ENCODE results near the gene MYBPC2. TPM values are rescaled to one million over a fixed set of nuclear protein-coding genes. Genes with fewer than 3 reads are reported as not detected.
A peak's percentile ranks its signal among the peaks of the same experiment; 100 is the strongest.

Gene MYBPC2
- total RNA-seq, 4 donors from 2014 or later, result 0.29 TPM; not detected in 3

DNA sequence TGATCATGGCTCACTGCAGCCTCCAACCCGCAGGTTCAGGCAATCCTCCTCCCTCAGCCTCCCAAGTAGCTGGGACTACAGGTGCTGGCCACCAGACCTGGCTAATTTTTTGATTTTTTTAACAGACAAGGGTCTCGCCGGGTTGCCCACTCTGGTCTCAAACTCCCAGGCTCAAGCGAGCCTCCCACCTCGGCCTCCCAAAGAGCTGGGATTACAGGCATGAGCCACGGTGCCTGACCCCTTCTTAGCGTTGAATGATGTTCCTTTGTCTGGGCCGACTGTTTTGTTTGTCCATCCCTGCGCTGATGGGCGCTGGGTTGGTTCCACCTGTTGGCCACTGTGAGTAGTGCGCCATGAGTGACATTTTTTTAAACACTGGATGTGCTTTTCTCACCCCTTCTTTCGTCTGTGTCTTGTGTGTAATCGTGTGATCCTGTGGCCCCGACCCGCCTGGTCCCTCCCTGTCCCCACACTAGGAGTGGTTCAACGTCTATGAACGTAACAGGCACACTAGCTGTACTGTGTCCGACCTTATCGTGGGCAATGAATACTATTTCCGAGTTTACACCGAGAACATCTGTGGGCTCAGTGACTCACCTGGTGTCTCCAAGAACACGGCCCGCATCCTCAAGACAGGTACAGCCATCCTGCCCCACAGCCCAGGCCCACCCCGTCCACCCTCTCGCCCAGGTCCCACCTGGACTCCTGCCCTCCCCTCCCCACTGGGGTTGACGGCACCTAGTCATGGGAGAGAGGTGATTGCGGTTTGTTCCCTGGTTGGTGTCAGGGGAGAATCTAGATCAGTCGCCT lies 28.6 kb downstream of the MYBPC2 start:
- no peaks in the 10 kb centered on the region for H3K36me3 ChIP-seq
- H3K27me3 ChIP-seq, result peaks cover 53% of the 10 kb centered on the region
- TF ChIP-seq, protein P1, sequence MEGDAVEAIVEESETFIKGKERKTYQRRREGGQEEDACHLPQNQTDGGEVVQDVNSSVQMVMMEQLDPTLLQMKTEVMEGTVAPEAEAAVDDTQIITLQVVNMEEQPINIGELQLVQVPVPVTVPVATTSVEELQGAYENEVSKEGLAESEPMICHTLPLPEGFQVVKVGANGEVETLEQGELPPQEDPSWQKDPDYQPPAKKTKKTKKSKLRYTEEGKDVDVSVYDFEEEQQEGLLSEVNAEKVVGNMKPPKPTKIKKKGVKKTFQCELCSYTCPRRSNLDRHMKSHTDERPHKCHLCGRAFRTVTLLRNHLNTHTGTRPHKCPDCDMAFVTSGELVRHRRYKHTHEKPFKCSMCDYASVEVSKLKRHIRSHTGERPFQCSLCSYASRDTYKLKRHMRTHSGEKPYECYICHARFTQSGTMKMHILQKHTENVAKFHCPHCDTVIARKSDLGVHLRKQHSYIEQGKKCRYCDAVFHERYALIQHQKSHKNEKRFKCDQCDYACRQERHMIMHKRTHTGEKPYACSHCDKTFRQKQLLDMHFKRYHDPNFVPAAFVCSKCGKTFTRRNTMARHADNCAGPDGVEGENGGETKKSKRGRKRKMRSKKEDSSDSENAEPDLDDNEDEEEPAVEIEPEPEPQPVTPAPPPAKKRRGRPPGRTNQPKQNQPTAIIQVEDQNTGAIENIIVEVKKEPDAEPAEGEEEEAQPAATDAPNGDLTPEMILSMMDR (IDR thresholded peaks at IDR 0.05), result peak; percentile 61 to 88
- TF ChIP-seq POLR2A (IDR thresholded peaks at IDR 0.05) (no peak), POLR2AphosphoS5 (IDR thresholded peaks at IDR 0.05) (no peak), EP300 (IDR thresholded peaks at IDR 0.05) (no peak)

DNA sequence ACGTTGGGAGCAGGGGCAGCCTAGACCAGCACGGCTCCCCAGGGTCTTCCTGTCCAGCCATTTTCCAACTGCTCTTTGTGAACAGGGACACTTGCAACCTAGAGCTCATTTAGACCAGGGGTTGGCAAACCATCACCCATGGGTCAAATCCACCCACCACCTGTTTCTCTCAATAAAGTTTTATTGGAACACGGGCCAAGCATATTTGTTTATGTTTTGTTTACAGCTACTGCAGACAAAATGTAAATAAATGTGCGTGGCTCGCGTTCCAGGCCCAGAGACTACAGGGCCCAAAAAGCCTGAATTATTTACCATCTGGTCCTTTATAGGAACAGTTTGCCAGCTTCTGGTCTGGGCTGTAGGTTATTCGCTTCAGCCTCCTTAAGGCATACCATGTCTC lies 30.3 kb downstream of the MYBPC2 start:
- 82% methylated on average over 7 of the region's 7 CpGs for WGBS
- Histone ChIP-seq H3K36me3 (no peaks in the 10 kb centered on the region), H3K4me3 (no peak overlapping the region), H3K9me3 (no peaks in the 10 kb centered on the region), H3K4me1 (peaks cover 5% of the 10 kb centered on the region), H3K27me3 (peaks cover 37% of the 10 kb centered on the region), H3K27ac (no peak overlapping the region)
- DNase-seq (ENCODE audit: low spot score in 2 of 2), result no peak
- no peak for TF ChIP-seq POLR2A (IDR thresholded peaks at IDR 0.05)
- TF ChIP-seq, protein P1 (IDR thresholded peaks at IDR 0.05), result no peak
- TF ChIP-seq EP300 (IDR thresholded peaks at IDR 0.05), result no peak
- TF ChIP-seq POLR2AphosphoS5 (IDR thresholded peaks at IDR 0.05), result no peak

More for the DNA sequence above, 28.6 kb downstream of the MYBPC2 start:
- Histone ChIP-seq H3K4me1 (peaks cover 1% of the 10 kb centered on the region), H3K9me3 (no peaks in the 10 kb centered on the region), H3K4me3 (no peak overlapping the region), H3K27ac (no peak overlapping the region)
- WGBS, result 37% methylated on average over 28 of the region's 28 CpGs
- no peak for DNase-seq (ENCODE audit: low spot score in 2 of 2)

DNA sequence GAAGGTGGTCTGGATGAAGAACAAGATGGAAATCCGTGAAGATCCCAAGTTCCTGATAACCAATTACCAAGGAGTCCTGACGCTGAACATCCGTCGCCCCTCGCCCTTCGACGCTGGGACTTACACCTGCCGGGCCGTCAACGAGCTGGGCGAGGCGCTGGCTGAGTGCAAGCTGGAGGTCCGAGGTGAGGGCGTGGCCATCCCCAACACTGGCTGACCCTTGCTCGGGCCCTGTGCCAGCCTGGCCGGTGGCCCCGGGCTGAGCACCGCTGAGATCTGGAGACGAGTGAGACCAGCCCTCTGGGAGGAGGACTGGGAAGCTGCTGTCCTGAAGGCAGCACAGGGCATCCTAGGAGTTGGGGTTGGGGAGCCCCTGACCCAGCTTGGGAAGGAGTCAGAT lies 31.7 kb downstream of the MYBPC2 start:
- TF ChIP-seq, protein P1 (IDR thresholded peaks at IDR 0.05), result no peak
- TF ChIP-seq POLR2AphosphoS5 (IDR thresholded peaks at IDR 0.05), result no peak
- no peak for TF ChIP-seq EP300 (IDR thresholded peaks at IDR 0.05)
- no peak for TF ChIP-seq POLR2A (IDR thresholded peaks at IDR 0.05)
- H3K4me3 ChIP-seq, result no peak overlapping the region
- H3K9me3 ChIP-seq, result no peaks in the 10 kb centered on the region
- H3K27ac ChIP-seq, result no peak overlapping the region
- DNase-seq (ENCODE audit: low spot score in 2 of 2), result no peak
- WGBS, result 83% methylated on average over 17 of the region's 19 CpGs
- peaks cover 5% of the 10 kb centered on the region for H3K4me1 ChIP-seq
- H3K27me3 ChIP-seq, result peaks cover 24% of the 10 kb centered on the region
- no peaks in the 10 kb centered on the region for H3K36me3 ChIP-seq

DNA sequence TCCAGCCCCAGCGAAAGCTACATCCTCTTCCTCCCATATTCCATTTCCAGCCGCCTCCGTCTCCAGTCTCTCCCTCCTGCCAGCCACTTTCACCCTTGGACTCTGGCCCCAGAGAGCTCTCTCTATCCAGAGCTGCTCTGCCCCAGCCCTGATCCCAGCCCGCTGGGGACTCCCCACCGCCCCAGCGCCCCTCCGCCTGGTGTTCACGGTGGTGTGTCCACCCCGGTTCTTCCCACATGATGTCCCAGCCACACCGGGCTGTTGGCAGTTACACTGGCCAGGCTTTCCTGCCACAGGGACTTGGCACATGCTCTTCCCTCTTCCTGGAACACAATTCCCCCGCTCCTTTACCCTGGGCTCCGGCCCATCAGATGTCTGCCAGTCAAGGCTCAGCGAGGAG lies 32.3 kb downstream of the MYBPC2 start:
- no peak for TF ChIP-seq POLR2AphosphoS5 (IDR thresholded peaks at IDR 0.05)
- no peak for TF ChIP-seq POLR2A (IDR thresholded peaks at IDR 0.05)
- TF ChIP-seq EP300 (IDR thresholded peaks at IDR 0.05), result no peak
- TF ChIP-seq, protein P1 (IDR thresholded peaks at IDR 0.05), result no peak
- H3K4me1 ChIP-seq, result peaks cover 5% of the 10 kb centered on the region
- no peaks in the 10 kb centered on the region for H3K9me3 ChIP-seq
- no peak overlapping the region for H3K4me3 ChIP-seq
- no peaks in the 10 kb centered on the region for H3K36me3 ChIP-seq
- peaks cover 21% of the 10 kb centered on the region for H3K27me3 ChIP-seq
- 89% methylated on average over 13 of the region's 13 CpGs for WGBS
- no peak overlapping the region for H3K27ac ChIP-seq
- no peak for DNase-seq (ENCODE audit: low spot score in 2 of 2)

DNA sequence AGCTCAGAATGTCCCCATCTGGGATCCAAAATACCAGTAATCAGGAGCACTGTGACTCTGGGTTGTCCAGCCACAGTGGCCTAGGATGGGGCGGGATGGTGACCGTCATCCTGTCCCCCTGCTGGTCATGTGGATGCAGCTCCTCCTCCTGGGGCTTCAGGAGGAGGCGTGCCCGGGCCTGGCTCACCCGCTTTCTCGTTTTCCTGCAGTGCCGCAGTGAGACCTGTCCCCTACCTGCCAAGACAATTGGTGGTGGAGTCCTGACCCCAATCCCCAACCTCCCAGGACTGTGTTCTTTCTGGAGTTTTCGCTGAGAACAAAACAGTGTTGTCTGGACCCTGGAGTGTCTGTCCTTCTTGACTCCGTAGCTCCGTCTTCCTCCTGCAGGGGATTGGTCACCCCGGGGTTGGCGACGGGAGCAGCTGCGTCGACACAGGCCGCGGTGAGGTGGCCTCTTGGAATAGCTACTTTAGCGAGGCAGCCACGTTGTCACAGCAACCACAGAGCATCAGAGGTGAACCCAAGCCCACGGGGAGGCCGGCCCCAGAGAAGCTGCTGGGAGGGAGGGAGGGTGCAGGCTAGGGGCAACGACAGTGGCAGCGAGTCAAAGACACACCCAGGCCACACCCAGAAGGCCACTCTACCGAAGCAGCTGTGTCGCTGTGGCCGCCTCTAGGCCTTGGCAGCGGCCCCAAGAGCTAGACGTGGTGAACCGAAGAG lies 33.5 kb downstream of the MYBPC2 start:
- no peaks in the 10 kb centered on the region for H3K9me3 ChIP-seq
- TF ChIP-seq POLR2A (IDR thresholded peaks at IDR 0.05), result no peak
- TF ChIP-seq, protein P1 (IDR thresholded peaks at IDR 0.05), result peak in 1 of 2 donors; percentile 18
- TF ChIP-seq POLR2AphosphoS5 (IDR thresholded peaks at IDR 0.05), result no peak
- no peak for TF ChIP-seq EP300 (IDR thresholded peaks at IDR 0.05)
- peaks cover 5% of the 10 kb centered on the region for H3K4me1 ChIP-seq
- peaks cover 11% of the 10 kb centered on the region for H3K27me3 ChIP-seq
- 41% methylated on average over 22 of the region's 29 CpGs for WGBS
- no peaks in the 10 kb centered on the region for H3K36me3 ChIP-seq
- no peak for DNase-seq (ENCODE audit: low spot score in 2 of 2)
- H3K4me3 ChIP-seq, result no peak overlapping the region
- H3K27ac ChIP-seq, result no peak overlapping the region

All from suprapubic skin (tissue), 4 donors.